Measurements from ENCODE around the gene CEACAM8.
"Not testable (repeated sequence)": the region's sequence is repeated elsewhere in the genome, so short reads cannot be mapped to it uniquely, and the experiment has no call there.

Gene CEACAM8

GRCh38 chr19:42540071-42540553 is 54.6 kb downstream of the CEACAM8 start:
- no peak overlapping the region for H3K9ac ChIP-seq (ENCODE audit: low read length)
- no peak overlapping the region for H3K27ac ChIP-seq (ENCODE audit: low read depth, low read length)

GRCh38 chr19:42538841-42539709 is 55.6 kb downstream of the CEACAM8 start:
- no peaks in the 10 kb centered on the region; the same call in 1 of the 2 replicates for H3K27me3 ChIP-seq (ENCODE audit: control insufficient read depth, insufficient read depth, low read length)
- H3K36me3 ChIP-seq (ENCODE audit: control insufficient read depth, insufficient read depth, low read length): no peaks in the 10 kb centered on the region
- peaks cover 14% of the 10 kb centered on the region for H3K4me1 ChIP-seq (ENCODE audit: control insufficient read depth, insufficient read depth, low read length)
- H3K9ac ChIP-seq (ENCODE audit: low read length): no peak overlapping the region
- no peak overlapping the region for H3K27ac ChIP-seq (ENCODE audit: low read depth, low read length)
- no peaks in the 10 kb centered on the region for H3K9me3 ChIP-seq (ENCODE audit: control insufficient read depth, insufficient read depth, low read depth, low read length)
- H3K4me3 ChIP-seq (ENCODE audit: low read depth, low read length): no peak overlapping the region

More at GRCh38 chr19:42540071-42540553, 54.6 kb downstream of the CEACAM8 start:
- Histone ChIP-seq H3K27me3 (ENCODE audit: control insufficient read depth, insufficient read depth, low read length) (no peaks in the 10 kb centered on the region; the same call in 1 of the 2 replicates), H3K36me3 (ENCODE audit: control insufficient read depth, insufficient read depth, low read length) (no peaks in the 10 kb centered on the region), H3K4me1 (ENCODE audit: control insufficient read depth, insufficient read depth, low read length) (peaks cover 11% of the 10 kb centered on the region), H3K4me3 (ENCODE audit: low read depth, low read length) (peak overlapping the region; percentile 5; the same call in 1 of the 2 replicates), H3K9me3 (ENCODE audit: control insufficient read depth, insufficient read depth, low read depth, low read length) (no peaks in the 10 kb centered on the region)

- H3K4me1 ChIP-seq (ENCODE audit: control insufficient read depth, insufficient read depth, low read length): peaks cover 14% of the 10 kb centered on the region
- H3K9ac ChIP-seq (ENCODE audit: low read length); H3K27me3 ChIP-seq (ENCODE audit: control insufficient read depth, insufficient read depth, low read length); H3K27ac ChIP-seq (ENCODE audit: low read depth, low read length); H3K9me3 ChIP-seq (ENCODE audit: control insufficient read depth, insufficient read depth, low read depth, low read length); H3K4me3 ChIP-seq (ENCODE audit: low read depth, low read length); H3K36me3 ChIP-seq (ENCODE audit: control insufficient read depth, insufficient read depth, low read length): not testable (repeated sequence)
These were observed 59.4 kb downstream of the CEACAM8 start for GRCh38 chr19:42535276-42535675.

GRCh38 chr19:42534391-42534790 is 60.3 kb downstream of the CEACAM8 start:
- no peak overlapping the region for H3K4me3 ChIP-seq (ENCODE audit: low read depth, low read length)
- no peak overlapping the region for H3K9ac ChIP-seq (ENCODE audit: low read length)
- H3K27ac ChIP-seq (ENCODE audit: low read depth, low read length): no peak overlapping the region
- H3K27me3 ChIP-seq (ENCODE audit: control insufficient read depth, insufficient read depth, low read length): no peaks in the 10 kb centered on the region; the same call in 1 of the 2 replicates
- peaks cover 5% of the 10 kb centered on the region; the same call in 1 of the 2 replicates for H3K4me1 ChIP-seq (ENCODE audit: control insufficient read depth, insufficient read depth, low read length)
- no peaks in the 10 kb centered on the region for H3K36me3 ChIP-seq (ENCODE audit: control insufficient read depth, insufficient read depth, low read length)
- H3K9me3 ChIP-seq (ENCODE audit: control insufficient read depth, insufficient read depth, low read depth, low read length): no peaks in the 10 kb centered on the region

- Histone ChIP-seq H3K27me3 (ENCODE audit: control insufficient read depth, insufficient read depth, low read length) (no peaks in the 10 kb centered on the region; the same call in 1 of the 2 replicates), H3K4me1 (ENCODE audit: control insufficient read depth, insufficient read depth, low read length) (peaks cover 15% of the 10 kb centered on the region), H3K4me3 (ENCODE audit: low read depth, low read length) (no peak overlapping the region), H3K36me3 (ENCODE audit: control insufficient read depth, insufficient read depth, low read length) (no peaks in the 10 kb centered on the region), H3K9ac (ENCODE audit: low read length) (no peak overlapping the region), H3K27ac (ENCODE audit: low read depth, low read length) (no peak overlapping the region), H3K9me3 (ENCODE audit: control insufficient read depth, insufficient read depth, low read depth, low read length) (no peaks in the 10 kb centered on the region)
These were observed 61.8 kb downstream of the CEACAM8 start for GRCh38 chr19:42532891-42533290.

- Histone ChIP-seq H3K9me3 (ENCODE audit: control insufficient read depth, insufficient read depth, low read depth, low read length) (no peaks in the 10 kb centered on the region), H3K4me3 (ENCODE audit: low read depth, low read length) (no peak overlapping the region), H3K36me3 (ENCODE audit: control insufficient read depth, insufficient read depth, low read length) (no peaks in the 10 kb centered on the region), H3K9ac (ENCODE audit: low read length) (no peak overlapping the region), H3K4me1 (ENCODE audit: control insufficient read depth, insufficient read depth, low read length) (peaks cover 15% of the 10 kb centered on the region), H3K27me3 (ENCODE audit: control insufficient read depth, insufficient read depth, low read length) (no peaks in the 10 kb centered on the region; the same call in 1 of the 2 replicates), H3K27ac (ENCODE audit: low read depth, low read length) (no peak overlapping the region)
These were observed 63.4 kb downstream of the CEACAM8 start for GRCh38 chr19:42531313-42531712.

Measured in HUES6 (cell line).